ENCODE measurements around the gene SPATA6. TPM values are rescaled to one million over a fixed set of nuclear protein-coding genes. Genes with fewer than 3 reads are reported as not detected.

SPATA6 gene
- total RNA-seq (2022; extraction: Qiagen RNA extraction; ENCODE audit: low read depth), result 1.2 to 2.4 TPM (median 1.9 TPM) in 5 replicates

DNA sequence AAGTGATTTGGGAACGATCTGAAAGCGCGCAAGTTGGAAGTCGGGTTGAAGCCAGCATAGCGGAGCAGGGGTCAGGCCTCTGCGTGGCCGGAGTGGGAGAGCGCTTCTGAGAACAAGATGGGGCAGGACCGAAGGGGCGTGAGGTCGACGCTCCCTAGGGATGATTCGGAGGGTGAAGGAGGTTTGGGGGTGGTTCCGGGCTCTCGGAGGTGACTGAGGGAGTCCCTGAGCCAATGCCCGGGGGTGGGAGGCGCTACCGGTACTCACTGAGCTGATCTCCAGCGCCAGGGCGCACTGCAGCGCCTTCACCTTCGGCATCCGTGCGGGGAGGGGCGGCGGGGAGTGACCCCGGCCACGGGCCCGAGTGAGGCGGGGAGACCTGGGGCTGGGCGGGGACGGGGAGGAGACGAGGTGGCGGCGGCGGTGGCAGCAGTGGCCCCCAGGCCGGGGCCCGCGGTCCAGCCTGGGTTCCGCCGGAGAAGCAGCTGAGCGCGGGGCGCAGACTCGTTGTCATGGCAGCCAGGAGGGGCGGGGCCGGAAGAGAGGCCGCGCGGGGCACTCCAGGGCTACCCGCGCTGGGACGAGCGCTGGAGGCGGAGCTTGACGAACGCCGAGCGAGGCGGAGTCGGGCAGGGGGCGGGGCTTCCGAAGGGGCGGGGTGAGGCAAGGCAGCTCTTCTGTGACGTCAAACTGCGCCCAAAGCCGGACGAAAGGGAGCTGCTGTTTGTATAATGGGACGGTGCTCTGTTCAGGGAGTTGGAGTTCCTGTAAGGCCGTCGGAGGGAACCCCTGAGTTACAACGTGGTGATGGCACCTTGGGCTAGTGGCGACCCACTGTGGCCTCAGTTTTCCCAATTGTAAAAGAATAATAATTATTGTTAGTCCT lies at the start of gene SPATA6:
Gene SPATA6, minus strand, starts transcription at position 514 of the 886 bp plus-strand sequence. Its CDS starts 196 bp downstream, at position 318.

Other genes with a start within 250 kb of the SPATA6 start
- 0.12 TPM in 1 of 5 replicates, not detected in the others for gene SLC5A9, start 249.5 kb downstream of the SPATA6 start, total RNA-seq (2022; extraction: Qiagen RNA extraction; ENCODE audit: low read depth)

All from A549 treated with CpdA at 1 μM for 4 hours (cell line).